Left kidney (tissue), 2 donors: ENCODE measurements around the gene PRDM16. TPM values are rescaled to one million over a fixed set of nuclear protein-coding genes. Genes with fewer than 3 reads are reported as not detected.
A peak's percentile ranks its signal among the peaks of the same experiment; 100 is the strongest.

ENCODE experiments used
- DNase-seq: peaks from one replicate; pipeline ENCODE4 v3.0.0-alpha.2; 2013
- polyA plus RNA-seq: library from polyadenylated mRNA; unstranded; fragments of 120-200 nt; gene quantifications from one replicate; pipeline ENCODE4 v1.2.1, GENCODE V29; 2013; ENCODE audit not compliant: insufficient read length

The PRDM16 gene
- polyA plus RNA-seq, 1 donor: 7.3 TPM

DNA sequence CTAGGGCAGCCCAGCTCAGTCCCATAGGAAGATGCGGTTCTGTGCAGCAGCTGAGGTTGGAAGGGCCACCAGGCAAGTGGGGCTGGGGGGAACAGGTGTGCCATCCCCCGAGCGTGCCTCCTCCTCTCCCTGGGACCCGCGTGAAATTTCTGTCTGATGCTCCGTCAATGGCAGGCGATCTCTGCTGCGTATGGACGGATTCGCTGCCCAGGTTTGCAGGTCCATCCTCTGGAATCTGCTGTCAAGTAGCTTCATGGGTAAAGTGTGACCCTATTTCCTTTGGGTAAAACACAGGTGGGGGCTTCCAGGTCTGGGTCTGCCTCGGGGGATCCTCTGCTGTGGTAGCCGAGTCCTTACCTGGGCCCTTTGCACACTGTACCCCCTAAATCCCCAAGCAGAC lies 270.9 kb downstream of the PRDM16 start:
- DNase-seq: no peak

- no peak for DNase-seq
Measured at GRCh38 chr1:3340548-3341235, 271.7 kb downstream of the PRDM16 start.

DNA sequence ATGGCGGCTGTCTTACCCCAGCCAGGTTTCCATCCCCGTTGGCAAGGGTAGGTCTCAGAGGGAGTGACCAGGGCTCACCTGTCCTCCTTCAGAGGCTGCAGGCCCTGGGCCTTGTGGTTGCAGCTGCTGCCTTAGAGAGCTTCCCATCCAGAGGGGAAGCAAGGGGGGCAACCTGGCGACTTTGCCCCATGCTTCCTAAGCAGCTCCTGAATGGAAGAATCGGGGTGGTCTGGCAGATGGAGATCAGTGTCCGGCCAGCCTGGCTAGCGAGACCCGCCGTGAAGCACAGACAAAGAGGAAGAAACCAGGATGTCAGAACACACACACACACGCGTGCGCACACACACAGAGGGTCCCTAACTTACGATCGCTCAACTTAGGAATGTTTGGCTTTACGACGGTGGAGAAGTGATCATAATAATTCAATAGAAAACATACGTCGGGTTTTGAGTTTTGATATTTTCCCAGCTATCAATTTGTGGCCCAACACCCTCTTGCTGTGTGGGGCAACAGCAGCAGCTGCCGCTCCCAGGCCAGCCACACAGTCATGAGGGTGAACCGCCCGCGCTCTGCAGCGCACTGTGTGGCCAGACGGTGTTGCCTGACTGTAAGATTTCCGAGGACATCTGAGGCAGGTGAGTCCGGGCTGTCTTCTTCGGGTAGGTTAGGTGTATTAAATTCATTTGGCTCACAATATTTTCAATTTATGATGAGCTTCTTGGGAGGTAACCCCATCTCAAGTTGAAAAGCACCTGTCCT lies 272.4 kb downstream of the PRDM16 start:
- no peak for DNase-seq

- DNase-seq: no peak
Measured at GRCh38 chr1:3342960-3343359, 274.0 kb downstream of the PRDM16 start.

DNA sequence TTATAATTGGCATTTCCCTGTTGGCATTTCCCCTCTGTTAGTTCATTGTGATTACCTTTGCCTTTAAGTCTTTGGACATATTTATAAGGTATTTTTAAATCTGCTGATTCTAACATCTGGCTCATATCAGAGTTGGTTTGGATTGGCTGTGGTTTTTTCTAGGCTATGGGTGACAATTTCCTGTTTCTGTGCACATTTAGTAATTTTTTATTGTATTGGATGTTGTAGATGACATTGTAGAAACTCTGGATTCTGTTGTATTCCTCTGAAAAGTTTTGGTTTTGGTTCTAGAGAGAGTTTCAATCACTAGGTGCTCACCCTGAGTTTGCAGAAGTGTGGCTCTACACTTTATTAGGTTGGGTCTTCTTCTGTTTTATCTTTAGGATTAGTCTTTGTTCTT lies 275.4 kb downstream of the PRDM16 start:
- DNase-seq: no peak

DNA sequence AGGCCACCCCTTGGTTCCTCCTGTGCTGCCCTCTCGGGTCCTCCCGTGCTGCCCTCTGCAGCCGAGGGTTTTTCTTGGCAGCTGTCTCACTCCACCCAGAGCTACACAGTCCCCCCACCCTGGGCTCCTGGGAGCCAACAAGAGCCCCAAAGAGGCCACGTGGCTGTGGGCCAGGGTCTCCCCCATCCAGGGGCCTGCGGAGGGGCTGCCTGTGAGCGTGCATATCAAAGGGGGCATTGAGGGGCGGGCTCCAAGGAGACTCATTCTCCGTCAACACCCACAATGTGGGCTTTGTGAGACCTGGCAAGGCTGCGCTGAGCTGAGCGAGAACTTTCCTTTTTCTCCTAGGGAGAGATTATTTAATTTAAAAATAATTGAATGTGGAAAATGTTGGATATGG lies 276.8 kb downstream of the PRDM16 start:
- no peak for DNase-seq

DNA sequence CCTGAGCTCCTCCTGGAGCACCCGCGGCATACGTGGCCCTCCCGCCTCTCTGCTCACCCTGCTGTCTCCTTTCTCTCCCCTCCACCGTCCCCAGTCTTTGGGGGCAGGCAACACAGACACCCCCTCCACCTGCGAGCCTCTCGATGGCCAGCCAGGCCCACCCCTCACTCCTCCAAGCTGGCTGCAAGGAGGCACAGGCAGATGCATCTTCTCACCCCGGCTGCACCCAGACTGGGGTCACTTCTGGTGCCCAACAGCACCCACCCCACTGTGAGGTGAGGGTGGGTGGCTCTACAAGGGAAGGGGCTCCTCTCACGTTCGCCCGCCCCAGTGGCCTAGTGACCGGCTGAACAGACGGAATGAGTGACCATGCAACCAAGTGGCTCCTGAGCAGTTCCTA lies 277.5 kb downstream of the PRDM16 start:
- no peak for DNase-seq

- DNase-seq: no peak
Measured at GRCh38 chr1:3347257-3348020, 278.4 kb downstream of the PRDM16 start.

- DNase-seq: no peak
Measured at GRCh38 chr1:3348196-3348865, 279.3 kb downstream of the PRDM16 start.

DNA sequence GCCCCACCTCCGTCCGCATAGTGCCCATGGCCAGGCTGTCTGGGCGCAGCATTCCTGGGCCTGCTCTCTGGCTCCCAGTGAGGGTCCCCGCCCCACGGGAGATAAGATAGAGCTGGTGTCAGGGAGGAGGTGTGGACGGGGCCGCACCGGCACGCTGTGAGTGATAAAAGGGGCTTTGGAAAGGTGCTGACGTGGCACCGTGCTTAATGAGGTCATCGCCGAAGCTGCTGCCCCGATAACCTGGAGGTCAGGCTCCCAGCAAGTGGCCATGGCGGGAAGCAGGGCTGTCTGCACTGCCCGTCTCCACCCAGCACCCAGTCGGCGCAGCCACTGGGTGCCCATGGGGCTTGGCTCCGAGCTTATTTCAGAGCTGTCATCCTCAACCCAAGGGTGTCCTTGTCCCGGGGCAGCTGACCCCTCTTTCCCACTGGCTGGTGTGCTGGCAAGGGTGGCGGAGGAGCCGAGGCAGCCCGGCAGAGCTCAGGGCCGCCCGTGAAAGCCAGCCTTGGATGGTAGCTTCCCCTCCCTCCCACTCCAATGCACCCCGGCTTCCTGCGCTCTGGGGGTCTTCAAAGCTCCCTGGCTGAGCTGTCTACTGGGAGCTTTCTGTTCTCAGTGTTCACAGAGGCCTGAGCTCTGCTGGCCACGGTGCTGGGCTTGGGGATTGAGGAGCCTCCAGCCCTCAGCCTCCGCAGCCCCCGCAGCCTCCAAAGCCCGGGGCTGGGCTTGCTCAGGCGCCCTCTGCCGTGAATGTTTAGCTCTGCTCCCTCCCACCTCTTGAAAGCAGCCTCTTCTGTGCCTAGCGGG lies 280.4 kb downstream of the PRDM16 start:
- no peak for DNase-seq

- DNase-seq: no peak
Measured at GRCh38 chr1:3349968-3350299, 280.9 kb downstream of the PRDM16 start.

GRCh38 chr1:3350506-3351261 lies 281.7 kb downstream of the PRDM16 start:
- DNase-seq: no peak

DNA sequence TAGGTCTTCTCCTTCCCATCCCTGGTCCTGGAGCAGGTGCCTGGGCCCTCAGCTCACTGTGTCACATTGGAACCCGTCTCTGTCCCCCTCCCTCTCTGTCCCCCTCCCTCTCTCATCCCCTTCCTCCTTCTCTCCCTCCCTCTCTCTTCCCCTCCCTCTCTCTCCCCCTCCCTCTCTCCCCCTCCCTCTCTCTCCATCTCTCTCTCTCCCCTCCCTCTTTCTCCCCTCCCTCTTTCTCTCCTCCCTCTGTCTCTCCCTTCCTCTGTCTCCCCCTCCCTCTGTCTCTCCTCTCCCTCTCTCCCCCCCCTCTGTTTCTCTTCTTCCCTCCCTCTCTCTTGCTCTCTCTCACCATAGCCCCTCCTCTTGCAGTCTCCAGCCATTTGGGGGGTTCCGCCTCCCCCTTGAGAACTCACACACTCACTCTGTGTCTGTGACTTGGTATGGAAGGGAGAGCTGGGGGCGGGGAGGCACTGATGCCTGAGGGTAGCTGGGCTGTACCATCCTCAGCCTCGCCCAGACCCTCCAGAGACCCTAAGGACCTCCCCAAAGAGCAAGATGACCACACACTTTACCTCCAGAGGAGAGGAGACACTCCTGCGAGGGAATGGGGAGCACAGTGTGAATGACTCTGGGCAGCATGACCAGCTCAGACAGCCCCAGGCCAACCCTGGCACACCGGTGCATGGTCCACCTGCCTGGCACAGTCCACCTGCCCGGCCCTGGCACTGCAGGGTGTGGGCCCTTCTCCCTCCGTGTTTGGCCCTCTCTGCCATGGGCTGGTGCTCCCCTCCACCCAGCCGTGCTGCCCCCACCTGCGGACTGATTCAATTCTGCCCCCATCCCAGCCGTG lies 282.7 kb downstream of the PRDM16 start:
- no peak for DNase-seq

GRCh38 chr1:3352299-3352951 lies 283.4 kb downstream of the PRDM16 start:
- peak; percentile 68 for DNase-seq

DNA sequence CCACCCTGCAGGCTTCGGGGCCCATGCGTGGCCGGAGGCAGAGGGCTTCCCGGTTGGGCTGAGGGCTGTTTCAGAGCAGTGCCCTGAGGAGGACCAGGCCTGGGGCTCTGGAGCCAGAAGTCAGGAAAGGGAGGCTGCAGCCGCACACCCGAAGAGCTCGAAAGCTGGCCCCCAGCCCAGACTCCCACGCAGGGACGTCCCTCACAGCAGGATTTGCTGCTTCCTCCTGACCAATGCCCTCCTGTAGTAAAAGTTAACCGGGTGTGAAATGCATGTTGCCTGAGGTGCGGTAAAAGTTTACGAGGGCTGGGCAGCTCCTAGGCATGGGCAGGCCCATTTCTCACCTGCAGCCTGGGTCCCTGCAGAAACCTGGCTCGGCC lies 283.9 kb downstream of the PRDM16 start:
- DNase-seq: peak; percentile 86

DNA sequence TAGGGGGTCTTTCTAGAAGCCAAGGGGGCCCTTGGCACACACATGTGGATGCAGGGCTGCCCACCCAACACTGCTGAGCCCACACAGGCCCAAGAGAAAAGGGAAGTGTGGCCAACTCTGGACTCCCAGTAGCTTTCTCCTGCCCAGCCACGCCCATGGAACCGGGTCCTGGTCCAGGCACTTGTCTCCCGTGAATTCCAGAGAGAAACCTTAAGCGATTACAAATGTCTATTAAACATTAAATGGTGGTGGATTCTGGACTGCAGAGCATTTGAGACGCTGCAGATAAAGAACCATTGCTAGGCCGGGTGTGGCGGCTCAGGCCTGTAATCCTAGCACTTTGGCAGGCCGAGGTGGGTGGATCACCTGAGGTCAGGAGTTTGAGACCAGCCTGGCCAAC lies 284.9 kb downstream of the PRDM16 start:
- DNase-seq: no peak

GRCh38 chr1:3355089-3355488 lies 286.1 kb downstream of the PRDM16 start:
- DNase-seq: no peak

DNA sequence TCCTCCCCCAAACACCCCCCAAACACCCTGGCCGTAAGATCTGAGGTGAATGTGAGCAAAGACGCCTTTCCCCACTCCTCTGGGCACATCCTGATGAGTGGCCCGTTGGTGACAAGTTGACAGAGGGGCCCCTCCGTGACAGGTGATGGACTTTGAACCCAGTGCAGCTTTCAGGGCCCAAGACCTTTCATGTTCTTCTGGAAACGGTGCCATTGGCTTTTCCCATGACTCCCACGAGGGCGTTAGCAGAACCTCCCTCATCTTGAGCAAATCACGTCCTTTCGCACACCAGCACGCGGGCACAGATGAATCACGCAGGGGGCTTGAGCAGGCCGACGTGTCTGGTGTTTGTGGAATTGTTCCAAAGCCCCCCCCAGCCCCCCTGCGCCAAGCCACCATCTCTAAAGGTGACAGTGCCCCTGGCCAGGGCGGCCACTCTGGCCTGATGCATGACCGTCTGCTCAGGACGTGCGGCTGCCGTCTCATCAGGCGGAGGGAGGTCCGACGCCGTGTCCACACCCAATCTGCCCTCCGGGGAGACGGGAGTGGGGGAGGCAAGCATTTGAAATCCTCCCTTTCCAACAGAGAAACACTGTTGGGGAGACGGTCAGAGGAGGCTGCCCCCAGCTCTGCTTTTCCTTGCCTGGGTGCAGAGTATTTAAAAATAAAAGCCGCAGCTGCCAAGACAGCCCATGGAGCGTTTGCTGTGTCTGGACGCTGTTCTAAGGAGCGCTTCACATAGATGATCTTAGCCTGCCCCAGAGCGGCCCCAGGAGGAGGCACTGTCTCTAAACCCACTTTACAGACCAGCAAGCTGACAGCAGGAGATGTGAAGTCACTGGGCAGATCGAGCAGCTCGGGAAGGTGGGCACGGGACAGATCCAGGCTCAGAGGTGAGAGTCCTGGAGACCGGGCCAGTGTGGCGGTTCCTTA lies 287.2 kb downstream of the PRDM16 start:
- DNase-seq: no peak
